Smooth muscle cell (in vitro differentiated cells): ENCODE results near the gene NLRP12. TPM values are rescaled to one million over a fixed set of nuclear protein-coding genes. Genes with fewer than 3 reads are reported as not detected.

ENCODE experiments used
- DNase-seq: peaks from one replicate; lab custom pipeline; 2025; ENCODE audit not compliant: unreplicated experiment; lab: John Stamatoyannopoulos, UW
- H2AFZ ChIP-seq: fragments of 200-600 bp; sonication (generic); 2 replicates; pipeline ENCODE4 v1.6.0; 2016; ENCODE audit warnings: antibody characterized with exemption, low read depth, mild to moderate bottlenecking
- H3F3A ChIP-seq: fragments of 200-600 bp; sonication (generic); 2 replicates; pipeline ENCODE4 v1.6.0; 2017; ENCODE audit warnings: antibody characterized with exemption, low read depth
- H3K27ac ChIP-seq: fragments of 200-600 bp; sonication (generic); 2 replicates; pipeline ENCODE4 v1.5.1; 2016; ENCODE audit warnings: low read depth, mild to moderate bottlenecking
- H3K27me3 ChIP-seq: fragments of 200-600 bp; sonication (generic); 2 replicates; pipeline ENCODE4 v1.6.1; 2016; ENCODE audit warnings: low read depth, mild to moderate bottlenecking
- H3K36me3 ChIP-seq: fragments of 200-600 bp; sonication (generic); 2 replicates; pipeline ENCODE4 v1.5.1; 2016; ENCODE audit warnings: low read depth
- H3K4me1 ChIP-seq: fragments of 200-600 bp; sonication (generic); 2 replicates; pipeline ENCODE4 v1.5.1; 2016; ENCODE audit warnings: low read depth
- H3K4me2 ChIP-seq: fragments of 200-600 bp; sonication (generic); 2 replicates; pipeline ENCODE4 v1.6.0; 2016; ENCODE audit warnings: mild to moderate bottlenecking
- H3K4me3 ChIP-seq: fragments of 200-600 bp; sonication (generic); 2 replicates; pipeline ENCODE4 v1.5.1; 2016; ENCODE audit warnings: mild to moderate bottlenecking
- H3K79me2 ChIP-seq: fragments of 200-600 bp; sonication (generic); 2 replicates; pipeline ENCODE4 v1.6.0; 2016; ENCODE audit warnings: low read depth, mild to moderate bottlenecking
- H3K9ac ChIP-seq: fragments of 200-600 bp; sonication (generic); 2 replicates; pipeline ENCODE4 v1.6.0; 2016; ENCODE audit warnings: low read depth
- H3K9me3 ChIP-seq: fragments of 200-600 bp; sonication (generic); replicated peaks from 2 replicates; pipeline ENCODE4 v1.5.1; 2016; ENCODE audit warnings: low read depth
- H4K20me1 ChIP-seq: fragments of 200-600 bp; sonication (generic); 2 replicates; pipeline ENCODE4 v1.6.0; 2016; ENCODE audit warnings: low read depth
- WGBS: methylation state at CpG from one replicate; pipeline ENCODE4 v1.1.7; 2016; ENCODE audit warnings: low lambda C conversion rate; 5-methylcytosine and 5-hydroxymethylcytosine counted together
- polyA plus RNA-seq: library from polyadenylated mRNA; unstranded; fragments of >200 nt; fragmentation: Nextera tagmentation; extraction: Ambion mirVana; gene quantifications from 2 replicates; pipeline ENCODE4 v1.2.1, GENCODE V29; 2016
- total RNA-seq: library from RNA; depleted of rRNA; stranded (reverse); fragments of >200 nt; gene quantifications from 2 replicates; pipeline ENCODE4 v1.2.3, GENCODE V29; 2014
- TF ChIP-seq, protein P1 (sequence below): fragments of 200-600 bp; sonication (generic); IDR thresholded peaks from 2 replicates; pipeline ENCODE4 v1.5.1; 2017; ENCODE audit warnings: borderline replicate concordance, mild to moderate bottlenecking, antibody characterized with exemption; ENCODE audit not compliant: insufficient read depth, poor library complexity, severe bottlenecking

The NLRP12 gene
- total and polyA plus RNA-seq, 2 experiments from 2014 or later, result 0.04 TPM; not detected in 1

DNA sequence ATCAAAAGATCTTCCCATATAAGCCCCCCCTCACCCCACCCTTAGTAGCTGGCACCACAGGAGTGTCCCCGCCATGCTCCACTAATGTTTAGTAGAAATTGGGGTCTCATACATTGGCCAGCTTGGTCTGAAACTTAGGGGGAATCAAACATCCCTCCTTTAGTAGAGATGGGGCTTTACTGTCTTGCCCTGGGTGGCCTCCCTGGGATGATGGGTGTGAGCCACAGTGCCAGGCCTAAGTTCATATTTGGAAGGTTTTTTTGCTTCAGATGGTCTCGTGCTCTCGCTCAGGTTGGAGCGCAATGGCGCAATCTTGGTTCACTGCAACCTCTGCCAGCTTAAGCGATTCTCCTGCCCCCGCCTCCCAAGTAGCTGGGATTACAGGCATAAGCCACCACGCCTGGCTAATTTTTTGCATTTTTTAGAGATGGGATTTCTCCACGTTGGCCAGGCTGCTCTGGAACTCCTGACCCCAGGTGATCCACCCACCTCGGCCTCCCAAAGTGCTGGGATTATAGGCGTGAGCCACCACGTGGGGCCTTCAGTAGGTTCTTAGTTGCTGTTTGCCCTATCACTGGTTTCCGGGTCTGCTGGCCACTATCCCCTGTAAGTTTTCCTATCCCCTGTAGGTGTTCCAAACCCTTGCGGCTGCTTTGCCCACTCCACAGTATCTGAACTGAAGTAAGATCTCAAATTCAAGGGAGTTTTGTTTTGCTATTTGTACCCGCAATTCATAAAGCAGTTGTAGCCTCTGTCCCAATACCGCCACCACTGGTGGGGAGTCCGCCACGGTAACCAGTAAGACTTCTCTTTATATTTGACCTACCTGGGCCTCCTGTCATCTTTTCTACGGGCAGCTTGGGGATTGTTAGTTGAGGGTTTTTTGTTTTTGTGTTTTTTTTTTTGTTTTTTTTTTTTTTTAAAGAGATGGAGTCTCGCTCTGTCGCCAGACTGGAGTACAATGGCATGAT lies 34.1 kb downstream of the NLRP12 start:
- no peak for DNase-seq
- 93% methylated on average over 21 of the region's 21 CpGs for WGBS

DNA sequence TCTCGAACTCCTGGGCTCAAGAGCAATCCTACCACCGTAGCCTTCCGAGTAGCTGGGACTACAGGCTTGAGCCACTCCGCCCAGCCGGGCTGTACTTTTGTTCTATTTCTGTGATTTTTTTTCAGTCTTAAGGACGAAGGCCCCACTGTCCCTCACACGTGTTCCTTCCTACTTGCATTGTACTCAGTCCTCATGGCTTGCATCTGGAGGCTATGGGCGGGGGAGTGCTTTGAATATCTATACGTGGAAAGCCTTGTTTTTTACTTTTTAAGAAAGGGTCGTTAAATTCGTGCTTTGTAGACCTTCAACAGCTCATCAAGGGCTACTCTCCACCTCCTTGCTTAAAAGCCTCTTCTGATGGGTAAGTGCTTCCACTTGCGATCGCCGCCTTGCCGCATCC lies 36.8 kb downstream of the NLRP12 start:
- H3K9me3 ChIP-seq, result no peaks in the 10 kb centered on the region

More for the DNA sequence above, 34.1 kb downstream of the NLRP12 start:
- Histone ChIP-seq H3K36me3 (no peaks in the 10 kb centered on the region), H3K9ac (no peak overlapping the region), H3F3A (no peaks in the 10 kb centered on the region), H3K9me3 (no peaks in the 10 kb centered on the region), H2AFZ (no peak overlapping the region), H4K20me1 (no peaks in the 10 kb centered on the region), H3K27ac (no peak overlapping the region), H3K4me3 (no peak overlapping the region), H3K4me2 (no peak overlapping the region), H3K27me3 (no peaks in the 10 kb centered on the region), H3K79me2 (no peaks in the 10 kb centered on the region), H3K4me1 (no peaks in the 10 kb centered on the region)
- TF ChIP-seq, protein P1, sequence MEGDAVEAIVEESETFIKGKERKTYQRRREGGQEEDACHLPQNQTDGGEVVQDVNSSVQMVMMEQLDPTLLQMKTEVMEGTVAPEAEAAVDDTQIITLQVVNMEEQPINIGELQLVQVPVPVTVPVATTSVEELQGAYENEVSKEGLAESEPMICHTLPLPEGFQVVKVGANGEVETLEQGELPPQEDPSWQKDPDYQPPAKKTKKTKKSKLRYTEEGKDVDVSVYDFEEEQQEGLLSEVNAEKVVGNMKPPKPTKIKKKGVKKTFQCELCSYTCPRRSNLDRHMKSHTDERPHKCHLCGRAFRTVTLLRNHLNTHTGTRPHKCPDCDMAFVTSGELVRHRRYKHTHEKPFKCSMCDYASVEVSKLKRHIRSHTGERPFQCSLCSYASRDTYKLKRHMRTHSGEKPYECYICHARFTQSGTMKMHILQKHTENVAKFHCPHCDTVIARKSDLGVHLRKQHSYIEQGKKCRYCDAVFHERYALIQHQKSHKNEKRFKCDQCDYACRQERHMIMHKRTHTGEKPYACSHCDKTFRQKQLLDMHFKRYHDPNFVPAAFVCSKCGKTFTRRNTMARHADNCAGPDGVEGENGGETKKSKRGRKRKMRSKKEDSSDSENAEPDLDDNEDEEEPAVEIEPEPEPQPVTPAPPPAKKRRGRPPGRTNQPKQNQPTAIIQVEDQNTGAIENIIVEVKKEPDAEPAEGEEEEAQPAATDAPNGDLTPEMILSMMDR, result no peak

DNA sequence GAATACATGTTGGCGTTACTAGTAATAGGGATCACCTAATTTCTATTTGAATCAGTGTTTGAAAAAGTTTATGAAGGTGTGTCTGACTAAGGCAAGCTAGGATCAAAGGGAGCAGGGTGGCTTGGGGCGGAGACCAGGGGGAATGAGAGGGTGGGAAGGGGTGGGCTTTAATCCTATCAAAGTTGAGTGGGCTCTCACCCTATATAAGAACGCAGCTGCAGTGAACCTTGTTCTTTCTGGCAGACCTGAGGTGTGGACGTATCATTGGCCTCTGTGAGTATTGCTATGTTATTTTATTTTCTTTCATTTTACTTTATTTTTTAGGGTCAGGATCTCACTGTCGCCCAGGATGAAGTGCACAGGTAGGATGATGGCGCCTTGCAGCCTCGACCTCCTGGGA lies 37.4 kb downstream of the NLRP12 start:
- Histone ChIP-seq H3K9ac (no peak overlapping the region), H2AFZ (no peak overlapping the region), H4K20me1 (no peaks in the 10 kb centered on the region), H3K27me3 (no peaks in the 10 kb centered on the region), H3K36me3 (no peaks in the 10 kb centered on the region), H3K27ac (no peak overlapping the region), H3K4me2 (no peak overlapping the region), H3K4me3 (no peak overlapping the region), H3K79me2 (no peaks in the 10 kb centered on the region), H3F3A (no peaks in the 10 kb centered on the region), H3K9me3 (no peaks in the 10 kb centered on the region), H3K4me1 (no peaks in the 10 kb centered on the region)
- WGBS, result 93% methylated on average over 7 of the region's 7 CpGs
- DNase-seq, result no peak
- TF ChIP-seq, protein P1, result no peak

More for the DNA sequence above, 36.8 kb downstream of the NLRP12 start:
- TF ChIP-seq, protein P1, result no peak
- H3F3A ChIP-seq, result no peaks in the 10 kb centered on the region
- no peaks in the 10 kb centered on the region for H3K27me3 ChIP-seq
- no peak overlapping the region for H3K27ac ChIP-seq
- H3K4me2 ChIP-seq, result no peak overlapping the region
- no peak overlapping the region for H3K9ac ChIP-seq
- no peaks in the 10 kb centered on the region for H4K20me1 ChIP-seq
- H3K79me2 ChIP-seq, result no peaks in the 10 kb centered on the region
- no peak overlapping the region for H3K4me3 ChIP-seq
- H3K4me1 ChIP-seq, result no peaks in the 10 kb centered on the region
- no peak overlapping the region for H2AFZ ChIP-seq
- no peaks in the 10 kb centered on the region for H3K36me3 ChIP-seq
- 87% methylated on average over 15 of the region's 15 CpGs for WGBS
- DNase-seq, result no peak
